A673 (cell line): ENCODE measurements around the gene GNG11. TPM values are rescaled to one million over a fixed set of nuclear protein-coding genes. Genes with fewer than 3 reads are reported as not detected.

Source experiments
- BruUV-seq: library from RNA; stranded (reverse); fragments of 400-500 nt; replicated peaks from 2 replicates; lab custom pipeline; 2021; lab: Mats Ljungman, UMichigan
- CTCF ChIA-PET: fragments of 300-600 bp; sonication (Branson Sonifier 250); formaldehyde crosslinking; loops from one replicate; lab custom pipeline; 2022; ENCODE audit warnings: antibody characterized with exemption; lab: Charles Lee
- POLR2A ChIA-PET: fragments of 300-600 bp; sonication (Branson Sonifier 250); formaldehyde crosslinking; loops from one replicate; lab custom pipeline; 2022; ENCODE audit warnings: antibody characterized with exemption; ENCODE audit not compliant: low non-redundant PET; lab: Charles Lee
- DNase-seq: peaks from one replicate; pipeline ENCODE4 v3.0.0-alpha.2; 2015; ENCODE audit warnings: low spot score
- H3K27ac ChIP-seq: fragments of 200-600 bp; sonication (generic); 2 replicates; pipeline ENCODE4 v1.5.1; 2016; ENCODE audit warnings: mixed run types, low read depth, mild to moderate bottlenecking, mixed read lengths, antibody characterized with exemption, low read length; ENCODE audit not compliant: poor library complexity, severe bottlenecking
- H3K27me3 ChIP-seq: fragments of 200-600 bp; sonication (generic); replicated peaks from 2 replicates; pipeline ENCODE4 v1.6.1; 2017; ENCODE audit warnings: mixed run types, low read depth, mild to moderate bottlenecking, mixed read lengths, antibody characterized with exemption, low read length; ENCODE audit not compliant: insufficient read depth, poor library complexity
- H3K36me3 ChIP-seq: fragments of 200-600 bp; sonication (generic); 2 replicates; pipeline ENCODE4 v1.6.1; 2016; ENCODE audit warnings: mixed run types, mild to moderate bottlenecking, mixed read lengths, antibody characterized with exemption, low read length; ENCODE audit not compliant: insufficient read depth, poor library complexity, severe bottlenecking
- H3K4me1 ChIP-seq: fragments of 200-600 bp; sonication (generic); 2 replicates; pipeline ENCODE4 v1.6.1; 2017; ENCODE audit warnings: mixed run types, mild to moderate bottlenecking, mixed read lengths, antibody characterized with exemption, low read length; ENCODE audit not compliant: insufficient read depth, poor library complexity, severe bottlenecking
- H3K4me3 ChIP-seq: fragments of 200-600 bp; sonication (generic); 2 replicates; pipeline ENCODE4 v1.5.1; 2016; ENCODE audit warnings: low read depth, mixed run types, mild to moderate bottlenecking, mixed read lengths, low read length; ENCODE audit not compliant: poor library complexity, severe bottlenecking
- H3K9me3 ChIP-seq: fragments of 200-600 bp; sonication (generic); 2 replicates; pipeline ENCODE4 v1.6.1; 2016; ENCODE audit warnings: mixed run types, low read depth, mild to moderate bottlenecking, mixed read lengths, antibody characterized with exemption, low read length; ENCODE audit not compliant: poor library complexity, severe bottlenecking
- CTCF ChIP-seq: fragments of 300-800, 200-600 bp; sonication (generic); conservative IDR thresholded peaks from 2 replicates; pipeline ENCODE4 v1.5.1; 2017; ENCODE audit warnings: low read depth, mild to moderate bottlenecking, antibody characterized with exemption, low read length, moderate library complexity, mixed read lengths
- EZH2 ChIP-seq: fragments of 200-600 bp; sonication (generic); IDR thresholded peaks from 2 replicates; pipeline ENCODE4 v1.6.1; 2017; ENCODE audit warnings: borderline replicate concordance, low read depth, mild to moderate bottlenecking, mixed read lengths, antibody characterized with exemption, low read length; ENCODE audit not compliant: poor library complexity, severe bottlenecking
- intact Hi-C: fragments of 100-400 bp; cut with micrococcal nuclease; formaldehyde crosslinking; loops from one replicate; pipeline ENCODE4 v1.10.0; 2022; ENCODE audit not compliant: unreplicated experiment
- total RNA-seq: library from RNA; stranded (reverse); gene quantifications from 2 replicates; pipeline ENCODE4 v1.2.3, GENCODE V29; 2021

The GNG11 gene
- total RNA-seq, 1 experiment from 2014 or later, result 14.3 TPM

GRCh38 chr7:93937818-93938217, 16.3 kb downstream of the GNG11 start:
- no peak overlapping the region for H3K27ac ChIP-seq
- no peak for DNase-seq
- H3K36me3 ChIP-seq, result no peaks in the 10 kb centered on the region
- CTCF ChIA-PET, result no interaction called here
- H3K4me1 ChIP-seq, result no peaks in the 10 kb centered on the region
- POLR2A ChIA-PET, result no interaction called here
- no peaks in the 10 kb centered on the region for H3K27me3 ChIP-seq
- no peak overlapping the region for H3K4me3 ChIP-seq
- no peaks in the 10 kb centered on the region for H3K9me3 ChIP-seq
- intact Hi-C loops, result no loop called here
- no peak for TF ChIP-seq EZH2
- TF ChIP-seq CTCF, result no peak
- BruUV-seq, result no TSS peak

GRCh38 chr7:93938293-93938692, 16.8 kb downstream of the GNG11 start:
- BruUV-seq, result no TSS peak
- ChIA-PET POLR2A (no interaction called here), CTCF (no interaction called here)
- no peaks in the 10 kb centered on the region for H3K27me3 ChIP-seq
- H3K9me3 ChIP-seq, result no peaks in the 10 kb centered on the region
- H3K36me3 ChIP-seq, result no peaks in the 10 kb centered on the region
- no peak overlapping the region for H3K4me3 ChIP-seq
- intact Hi-C loops, result no loop called here
- no peak for DNase-seq
- no peak for TF ChIP-seq EZH2
- TF ChIP-seq CTCF, result no peak
- no peaks in the 10 kb centered on the region for H3K4me1 ChIP-seq
- no peak overlapping the region for H3K27ac ChIP-seq

- Histone ChIP-seq H3K9me3 (no peaks in the 10 kb centered on the region), H3K27ac (no peak overlapping the region), H3K36me3 (no peaks in the 10 kb centered on the region), H3K27me3 (no peaks in the 10 kb centered on the region), H3K4me1 (no peaks in the 10 kb centered on the region), H3K4me3 (no peak overlapping the region)
- TF ChIP-seq CTCF, result no peak
- TF ChIP-seq EZH2, result no peak
- intact Hi-C loops, result no loop called here
- DNase-seq, result no peak
- CTCF ChIA-PET, result no interaction called here
- no TSS peak for BruUV-seq
- POLR2A ChIA-PET, result no interaction called here
These were observed 20.4 kb downstream of the GNG11 start for GRCh38 chr7:93941945-93942344.
